ENCODE results near the gene KIAA0825.

Gene KIAA0825

DNA sequence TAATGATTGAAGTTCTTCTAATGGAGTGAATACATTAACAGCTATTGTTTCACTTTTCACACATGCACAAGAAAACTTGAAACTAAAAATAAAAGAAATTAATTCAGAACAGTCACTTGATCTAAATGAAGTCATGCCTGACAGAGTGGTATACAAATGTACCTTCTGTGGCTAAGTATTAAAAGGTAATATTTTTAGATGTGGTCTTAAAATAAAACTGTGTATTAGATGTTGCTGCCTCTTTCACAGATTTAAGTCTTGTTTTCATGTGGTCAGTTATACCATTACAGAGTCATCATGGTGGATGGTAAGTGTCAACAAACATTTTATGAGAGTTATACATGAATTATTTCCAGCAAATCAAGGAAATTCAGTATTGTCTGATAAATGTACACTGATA is 47.0 kb downstream of the KIAA0825 start:
- no peak for DNase-seq

DNA sequence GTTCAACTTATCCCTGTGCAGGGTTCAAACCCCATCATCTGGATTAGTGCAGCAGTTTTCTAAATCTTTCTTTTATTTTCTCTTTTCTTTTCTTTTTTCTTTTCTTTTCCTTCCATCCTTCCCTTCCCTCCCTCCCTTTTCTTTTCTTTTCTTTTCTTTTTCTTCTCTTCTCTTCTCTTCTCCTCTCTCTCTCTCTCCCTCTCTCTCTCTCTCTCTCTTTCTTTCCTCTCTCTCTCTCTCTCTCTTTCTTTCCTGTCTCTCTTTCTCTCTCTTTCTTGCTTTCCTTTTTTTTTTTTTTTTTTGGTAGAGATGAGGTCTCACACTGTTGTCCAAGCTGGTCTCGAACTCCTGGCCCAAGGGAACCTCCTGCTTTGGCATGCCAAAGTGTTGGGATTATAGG is 53.6 kb downstream of the KIAA0825 start:
- no peak for DNase-seq

DNA sequence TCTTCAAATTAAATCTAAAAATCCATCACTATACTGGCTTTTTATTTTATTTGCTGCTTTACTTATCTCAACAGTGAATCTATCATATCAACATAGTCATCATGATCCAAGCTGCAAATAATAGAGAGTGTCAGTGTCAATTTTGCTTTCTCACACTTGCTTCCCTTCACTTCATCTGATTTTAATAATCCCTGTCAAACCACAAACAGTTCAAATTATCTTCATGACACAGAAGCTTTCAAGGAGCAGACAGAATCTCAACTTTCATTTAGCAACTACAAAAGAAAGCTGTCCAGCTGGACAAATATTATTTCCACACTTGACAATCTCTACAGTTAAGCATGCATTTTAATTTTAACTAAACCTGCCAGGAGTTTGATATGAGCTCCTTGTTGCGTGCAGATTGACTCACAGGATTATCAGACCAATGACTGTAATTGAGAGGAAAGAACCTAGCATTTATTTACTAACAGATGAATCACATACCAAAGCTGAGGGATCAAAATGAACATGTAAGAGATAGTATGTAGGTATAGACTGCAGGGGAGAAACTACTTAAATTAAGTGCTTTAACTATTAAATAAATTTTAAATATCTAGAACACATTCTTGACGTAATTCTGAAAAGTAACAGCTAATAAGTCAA is 56.0 kb downstream of the KIAA0825 start:
- no peak for DNase-seq

DNA sequence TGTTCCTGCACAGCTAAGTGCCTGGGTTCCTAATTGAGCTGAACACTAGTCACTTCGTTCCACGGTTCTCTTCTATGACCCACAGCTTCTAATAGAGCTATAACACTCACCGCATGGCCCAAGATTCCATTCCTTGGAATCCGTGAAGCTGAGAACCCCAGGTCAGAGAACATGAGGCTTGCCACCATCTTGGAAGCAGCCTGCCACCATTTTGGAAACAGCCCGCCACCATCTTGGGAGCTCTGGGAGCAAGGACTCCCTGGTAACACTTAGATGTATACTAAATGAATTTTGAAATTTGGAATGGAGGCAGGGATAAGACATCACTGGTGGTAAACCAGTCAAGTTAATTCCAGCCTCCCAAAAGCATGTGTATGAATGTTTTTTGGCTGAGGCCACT is 60.4 kb downstream of the KIAA0825 start:
- no peak for DNase-seq

DNA sequence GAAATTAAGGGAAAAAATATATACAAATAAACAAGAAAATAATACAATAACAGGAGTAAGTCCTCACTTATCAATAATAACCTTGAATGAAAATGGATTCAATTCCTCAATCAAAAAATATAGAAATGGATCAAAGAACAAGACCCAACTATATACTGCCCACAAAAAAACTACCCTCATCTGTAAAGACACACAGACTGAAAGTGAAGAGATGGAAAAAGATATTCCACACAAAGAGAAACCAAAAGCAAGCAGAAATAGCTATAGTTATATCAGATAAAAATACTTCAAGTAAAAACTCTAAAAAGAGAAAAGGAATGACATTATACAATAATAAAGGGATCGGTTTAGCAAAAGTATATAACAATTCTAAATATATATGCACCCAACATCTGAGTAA is 66.5 kb downstream of the KIAA0825 start:
- DNase-seq = no peak

DNA sequence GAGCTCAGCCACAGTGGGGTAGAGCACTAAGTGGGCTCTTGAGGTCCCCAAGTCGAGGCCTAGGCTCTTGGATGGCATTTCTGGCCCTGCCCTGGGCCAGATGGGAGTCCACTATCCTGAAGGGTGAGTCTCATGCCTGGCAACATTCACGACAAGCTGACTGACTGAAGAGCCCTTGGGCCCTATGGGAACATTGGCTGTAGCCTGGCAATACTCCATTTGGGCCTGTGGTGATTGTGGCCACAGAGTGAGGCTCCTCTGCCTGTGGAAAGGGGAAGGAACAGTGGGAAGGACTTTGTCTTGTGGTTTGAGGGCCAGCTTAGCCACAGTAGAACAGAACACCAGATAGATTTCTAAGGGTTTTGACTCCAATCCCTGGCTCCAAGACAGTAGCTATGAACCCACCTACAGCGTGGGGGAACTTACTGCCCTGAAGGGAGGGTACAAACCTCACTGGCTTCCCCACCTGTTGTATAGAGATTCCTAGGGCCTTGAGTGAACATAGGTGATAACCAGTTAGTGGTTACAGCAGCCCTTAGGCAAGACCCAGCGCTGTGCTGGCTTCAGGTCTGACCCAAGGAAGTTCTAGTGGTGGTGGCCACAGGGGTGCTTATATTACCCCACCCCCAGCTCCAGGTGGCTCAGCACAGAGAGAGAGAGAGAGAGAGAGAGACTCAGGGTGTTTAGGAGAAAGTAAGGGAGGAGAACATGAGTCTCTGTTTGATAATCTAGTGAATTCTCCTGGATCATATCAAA is 72.4 kb downstream of the KIAA0825 start:
- DNase-seq = no peak

DNA sequence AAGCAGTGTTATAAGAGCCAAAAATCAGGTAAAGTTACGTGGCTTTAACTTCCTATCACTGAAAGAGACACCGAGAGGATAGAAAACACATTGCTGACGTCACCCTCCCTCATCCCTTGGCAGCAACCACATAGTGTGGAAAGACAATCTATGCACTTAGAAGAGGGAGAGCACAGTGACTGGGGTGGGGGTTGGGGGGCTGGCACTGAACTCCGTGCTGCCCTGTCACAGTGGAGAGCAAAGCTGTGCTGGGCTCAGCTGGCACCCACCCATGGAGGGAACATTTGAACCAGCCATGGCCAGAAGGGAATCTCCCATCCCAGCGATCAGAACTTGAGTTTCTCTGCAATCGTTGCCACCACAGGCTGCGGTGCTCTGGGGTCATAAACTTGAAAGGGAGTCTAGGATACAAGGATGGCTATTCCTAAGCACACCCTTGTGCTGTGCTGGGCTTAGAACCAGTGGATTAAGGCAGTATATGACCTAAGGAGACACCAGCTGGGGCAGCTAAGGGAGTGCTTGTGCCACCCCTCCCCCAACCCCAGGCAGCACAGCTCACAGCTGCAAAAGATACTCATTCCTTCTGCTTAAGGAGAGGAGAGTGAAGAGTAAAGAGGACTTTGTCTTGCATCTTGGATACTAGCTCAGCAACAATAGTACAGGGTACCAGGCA is 73.4 kb downstream of the KIAA0825 start:
- no peak for DNase-seq

DNA sequence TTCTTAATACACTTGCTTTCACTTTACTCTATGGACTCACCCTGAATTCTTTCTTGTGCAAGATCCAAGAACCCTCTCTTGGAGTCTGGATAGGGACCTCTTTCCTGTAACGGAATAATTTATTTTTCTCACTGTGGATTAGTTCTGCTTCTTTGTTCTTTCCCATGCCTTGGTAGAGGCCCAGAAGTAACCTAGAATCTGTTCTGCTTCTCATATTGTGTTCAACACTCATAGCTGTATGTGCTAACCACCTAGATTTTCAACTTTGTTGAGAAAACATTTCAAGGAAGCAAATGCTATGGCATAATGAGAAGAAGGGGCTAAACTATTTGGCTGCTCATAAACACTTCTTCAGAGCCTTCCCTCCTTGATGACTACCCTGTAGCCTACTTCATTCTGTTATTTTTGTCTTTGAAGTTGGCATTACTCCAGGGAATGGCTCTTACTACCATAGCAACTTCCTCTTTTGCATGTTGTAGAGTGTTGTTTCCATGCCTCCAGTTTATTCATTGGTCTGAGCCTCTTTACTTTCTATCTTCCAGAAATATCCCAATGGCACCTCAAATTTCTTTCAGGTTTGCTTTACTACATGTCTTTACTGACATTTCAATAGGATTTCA is 74.3 kb downstream of the KIAA0825 start:
- no peak for DNase-seq

DNA sequence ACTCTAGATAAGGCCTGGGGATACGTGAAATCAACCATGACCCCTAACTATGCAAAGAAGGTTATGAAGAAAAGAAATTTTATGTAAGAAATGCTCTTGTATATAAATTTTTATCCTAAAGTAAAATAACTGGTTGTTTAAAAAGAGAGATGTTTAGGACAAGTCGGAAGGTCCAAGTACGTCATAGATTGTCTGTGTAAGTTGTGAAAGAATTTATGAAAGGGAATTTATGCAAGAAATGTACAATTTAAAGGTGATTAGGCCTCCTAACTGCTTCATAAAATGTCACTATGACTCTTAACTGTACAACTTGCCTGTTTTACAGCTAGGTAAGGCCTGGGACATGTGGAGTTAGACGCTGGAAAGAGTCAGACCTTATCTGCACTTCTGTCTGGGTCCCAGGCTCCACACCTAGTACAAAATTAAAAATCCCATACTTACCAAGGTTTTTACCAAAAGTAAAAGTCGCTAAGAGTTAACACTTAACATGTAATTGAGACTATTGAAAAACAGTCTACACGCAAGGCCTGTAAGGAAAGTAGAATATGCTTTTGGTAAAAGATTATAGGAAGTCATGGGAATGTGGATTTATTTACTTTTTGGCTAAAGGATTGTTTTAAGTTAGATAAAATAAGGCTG is 77.4 kb downstream of the KIAA0825 start:
- DNase-seq = no peak

DNA sequence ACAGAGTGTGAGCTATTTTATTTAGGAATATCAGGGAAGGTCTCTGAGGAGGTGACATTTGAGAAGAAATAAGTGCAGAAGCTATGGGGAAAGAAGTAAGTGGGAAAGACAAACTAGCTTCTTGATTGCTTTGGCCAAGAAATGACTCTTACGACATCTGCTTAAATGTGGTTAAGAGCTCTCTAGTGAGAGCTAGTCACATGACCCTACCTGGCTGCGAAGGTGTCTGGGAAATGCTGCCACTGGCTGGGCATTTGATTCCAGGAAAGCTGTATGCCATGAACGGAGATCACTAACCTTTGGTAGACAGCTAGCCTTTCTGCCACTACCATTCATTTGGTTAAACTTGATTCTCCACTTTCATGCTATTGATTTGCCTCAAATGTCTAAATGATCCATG is 80.1 kb downstream of the KIAA0825 start:
- no peak for DNase-seq

DNA sequence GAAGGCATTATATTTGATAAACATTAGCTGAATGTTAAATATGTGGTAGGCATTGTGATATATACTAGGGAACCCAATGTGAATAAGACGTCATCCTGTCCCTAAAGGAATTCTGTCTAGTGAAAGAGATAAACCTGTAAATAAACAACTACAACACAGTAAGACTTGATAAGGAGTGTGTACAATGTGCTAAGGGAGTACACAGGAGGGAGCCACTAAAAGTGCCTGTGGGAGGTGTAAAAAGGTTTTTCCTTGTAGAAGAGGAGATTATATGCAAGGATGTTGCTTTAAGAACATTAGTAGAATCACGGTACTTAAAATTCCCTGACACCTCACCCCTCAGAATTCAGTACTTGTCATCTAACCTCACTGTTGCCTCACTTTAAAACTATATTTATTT is 91.7 kb downstream of the KIAA0825 start:
- DNase-seq = no peak

DNA sequence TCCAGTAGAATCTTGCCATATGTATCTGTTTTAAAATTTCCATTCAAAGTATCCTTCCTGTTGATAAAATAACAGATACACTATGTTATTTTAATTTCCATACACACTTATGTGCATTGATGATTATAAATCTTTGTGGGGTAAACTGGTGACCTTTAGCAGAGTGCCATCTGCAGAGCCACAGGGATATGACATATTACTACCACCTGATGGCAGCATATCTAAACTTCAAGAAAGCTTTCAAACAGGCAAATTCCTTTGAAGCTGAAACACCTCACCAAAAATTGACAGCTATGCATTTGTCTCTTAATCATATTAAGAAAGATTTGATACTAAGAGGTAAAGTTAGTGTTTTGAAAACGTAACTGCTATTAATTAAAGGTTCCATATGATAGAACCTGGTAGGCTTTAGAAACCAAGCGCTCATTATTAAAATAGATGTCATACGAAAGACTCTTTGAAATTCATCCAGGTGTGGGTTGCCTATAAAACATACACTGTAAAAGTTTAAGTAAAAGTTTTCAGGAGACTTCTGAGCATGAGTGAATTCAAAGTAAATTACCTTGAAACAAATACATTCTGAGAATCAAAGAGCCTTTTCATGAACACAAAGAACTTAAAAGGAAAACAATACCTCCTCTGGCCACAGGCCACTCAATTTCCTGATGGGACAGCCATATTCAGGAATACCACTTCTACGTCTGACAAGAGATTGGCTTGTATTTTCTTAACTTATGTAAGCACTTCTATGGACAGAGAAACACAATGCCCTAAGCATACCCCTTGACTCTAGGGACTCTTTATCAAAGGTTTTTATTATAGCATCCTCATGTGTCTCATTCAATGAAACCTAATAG is 93.3 kb downstream of the KIAA0825 start:
- DNase-seq = peak in 2 of 5 donors; percentile 5 to 78

DNA sequence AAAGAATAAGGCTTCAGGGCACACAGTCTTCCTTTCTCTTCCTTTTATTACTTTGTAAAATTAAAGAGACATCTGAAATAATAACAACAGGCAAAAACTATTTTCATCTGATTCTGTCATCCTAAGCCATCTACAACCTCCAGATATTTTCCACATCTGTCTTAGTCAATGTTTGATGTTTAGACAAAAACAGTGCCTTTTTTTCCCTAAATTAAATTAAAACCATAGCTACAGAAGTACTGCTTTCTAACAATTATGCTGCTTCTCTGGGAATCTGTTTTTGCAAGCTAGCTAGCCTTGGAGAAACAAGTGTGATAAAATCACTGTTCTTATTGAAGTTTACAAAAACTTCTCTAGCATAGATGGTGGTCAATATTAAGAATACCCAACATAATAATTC is 95.4 kb downstream of the KIAA0825 start:
- DNase-seq = no peak

DNA sequence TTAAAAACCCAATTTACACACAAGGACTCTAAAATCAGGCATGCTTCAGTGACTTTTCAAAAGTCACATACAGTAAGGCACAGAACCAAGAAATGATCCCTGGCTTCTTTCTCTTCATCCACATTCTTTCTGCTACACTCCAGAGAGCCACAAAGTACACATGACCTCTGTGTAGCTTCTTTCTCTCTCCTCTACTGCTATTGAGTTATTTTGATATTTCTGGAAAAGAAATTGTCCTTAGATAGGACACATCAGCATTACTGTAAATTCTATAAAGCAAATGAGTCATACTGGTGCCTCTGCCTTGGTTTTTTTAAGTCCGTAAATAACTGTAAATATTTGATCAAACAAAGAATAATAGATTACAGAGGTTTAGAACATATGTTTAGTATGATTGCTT is 96.3 kb downstream of the KIAA0825 start:
- DNase-seq = no peak

DNA sequence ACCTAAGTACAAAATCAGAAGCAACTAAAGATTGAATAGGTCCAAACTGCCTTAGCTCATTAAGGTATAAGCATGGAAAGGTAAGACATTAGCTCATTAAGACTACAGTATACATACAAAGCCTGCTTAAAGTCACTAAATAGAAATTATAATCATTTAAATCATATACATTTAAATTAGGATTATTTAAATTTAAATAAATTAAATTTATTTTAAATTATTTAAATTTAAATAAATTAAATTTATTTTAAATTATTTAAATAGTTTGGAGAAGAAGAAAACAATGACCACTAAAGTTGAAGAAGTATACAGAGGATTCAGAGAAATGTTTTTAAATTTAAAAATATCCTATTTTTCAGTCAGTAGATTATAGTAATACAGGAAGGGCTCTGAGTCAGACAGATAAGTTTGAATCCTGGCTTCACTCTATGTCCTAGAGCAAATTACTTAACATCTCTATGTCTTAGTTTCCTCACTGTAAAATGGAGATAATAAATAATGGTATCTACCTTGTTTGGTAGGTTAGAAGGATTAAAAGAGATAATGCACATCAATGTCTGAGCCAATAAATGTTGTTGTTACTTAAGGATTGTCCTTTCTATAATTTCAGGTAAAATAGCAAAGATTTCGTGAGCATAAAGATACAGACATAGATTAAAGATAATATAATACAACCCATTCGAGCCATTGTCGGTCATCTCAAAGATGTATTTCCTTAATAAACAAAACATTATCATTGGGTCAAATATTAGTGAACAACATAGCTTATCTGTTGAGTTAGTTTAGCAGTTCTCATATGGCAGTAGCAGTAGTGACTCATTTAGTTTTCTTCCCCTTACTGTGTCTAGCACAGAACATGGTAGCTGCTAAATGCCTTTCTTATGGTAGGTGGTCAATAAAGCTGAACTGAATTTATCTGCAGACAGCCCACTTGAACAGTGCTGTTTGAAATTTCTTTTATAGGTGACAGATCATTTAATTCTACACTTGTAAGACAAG is 100.6 kb downstream of the KIAA0825 start:
- no peak for DNase-seq

DNA sequence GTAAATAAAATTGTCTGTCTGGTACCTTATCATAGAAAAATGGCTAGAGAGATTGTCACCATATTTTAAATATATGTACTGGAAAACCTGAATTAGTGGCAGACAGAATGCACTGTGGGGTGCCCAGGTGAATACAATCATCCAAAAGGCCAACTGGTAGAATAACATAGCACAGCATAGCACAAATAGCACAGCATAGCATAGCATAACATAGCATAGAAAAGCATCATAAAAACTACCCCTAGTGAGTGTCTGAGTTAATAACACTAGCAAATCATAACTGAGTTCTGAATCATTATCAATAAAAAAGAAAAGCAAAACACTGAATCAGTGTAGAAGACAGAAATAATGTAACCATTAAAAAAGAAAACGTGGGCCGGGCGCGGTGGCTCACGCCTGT is 102.3 kb downstream of the KIAA0825 start:
- no peak for DNase-seq

DNA sequence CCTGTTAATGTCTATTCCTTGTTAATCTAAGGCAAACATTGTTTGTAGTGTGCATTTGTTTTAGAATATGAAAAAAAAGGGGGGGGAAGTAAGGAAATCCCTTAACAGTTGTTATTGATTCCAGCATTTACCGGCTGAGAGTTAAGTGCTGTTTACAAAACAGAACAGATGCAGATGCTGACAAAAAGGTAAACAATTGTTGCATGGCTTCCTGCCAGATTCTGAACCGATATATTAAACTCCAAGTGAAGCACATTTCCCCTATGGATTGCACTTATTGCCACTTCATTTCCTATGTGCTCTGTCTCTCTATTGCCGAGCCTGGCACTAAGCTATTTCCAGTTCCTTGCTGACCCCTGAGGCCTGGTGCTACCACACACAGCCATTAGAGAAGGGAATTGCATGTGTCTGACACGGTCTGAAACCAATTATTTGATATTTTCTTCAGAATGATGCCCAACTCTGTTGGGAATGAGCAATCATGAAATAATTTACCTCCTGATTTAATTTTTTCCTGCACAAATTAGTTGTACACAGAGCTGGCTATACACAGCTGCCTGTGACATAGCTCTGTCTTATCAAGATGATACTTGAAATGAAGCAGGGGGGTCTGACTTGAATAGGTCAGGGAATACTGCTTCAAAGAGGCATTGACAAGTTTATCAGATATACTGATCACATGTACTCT is 109.8 kb downstream of the KIAA0825 start:
- no peak for DNase-seq

DNA sequence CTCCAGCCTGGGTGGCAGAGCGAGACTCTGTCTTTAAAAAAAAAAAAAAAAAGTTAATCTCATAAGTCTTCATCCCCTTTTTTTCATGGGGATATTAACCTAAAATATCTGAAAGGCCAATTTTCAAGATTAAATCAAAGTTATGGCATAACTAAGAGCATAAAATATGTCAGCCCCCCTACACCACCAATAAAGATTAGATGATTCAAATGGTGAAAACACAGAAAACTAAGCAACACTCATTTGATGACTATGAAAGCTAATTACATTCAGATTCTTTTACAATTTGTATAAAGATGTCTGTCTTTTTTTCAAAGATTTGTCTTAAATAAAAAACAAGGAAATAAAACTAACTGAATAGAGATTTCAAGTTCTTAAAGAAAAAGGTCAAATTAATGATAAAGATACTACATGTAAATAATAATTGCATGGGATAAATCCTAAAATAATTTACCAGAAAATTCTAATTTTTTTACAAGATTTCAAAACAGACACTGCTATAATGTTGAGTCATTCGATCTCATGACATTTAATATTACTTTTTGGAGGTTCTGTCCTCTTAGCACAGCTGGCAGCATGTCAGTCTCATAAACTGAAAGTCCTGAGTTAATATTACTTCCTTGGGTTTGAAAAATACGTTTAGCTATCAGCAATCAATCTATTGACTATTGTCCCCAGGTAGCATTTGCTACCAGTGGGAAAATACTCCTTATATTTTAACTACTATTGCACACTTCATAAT is 112.9 kb downstream of the KIAA0825 start:
- no peak for DNase-seq

DNA sequence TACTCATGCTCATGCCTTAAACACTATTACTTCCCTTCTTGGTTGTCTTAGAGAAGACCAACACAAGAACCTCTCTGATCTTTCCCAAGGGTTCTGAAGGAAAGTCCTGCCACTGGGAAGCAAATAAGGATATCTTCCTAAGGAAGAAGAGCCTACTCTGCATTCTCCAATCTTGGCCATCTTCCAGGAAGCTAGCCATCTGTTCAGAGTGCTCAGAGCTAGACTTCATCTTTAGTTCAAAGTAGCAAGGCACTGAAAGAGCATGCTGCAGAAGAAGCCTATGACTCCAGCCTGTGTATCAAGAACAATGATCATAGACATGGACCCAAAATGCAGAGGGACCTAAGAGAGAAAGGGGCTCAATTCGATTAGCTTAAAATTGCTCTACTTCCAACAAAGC is 114.7 kb downstream of the KIAA0825 start:
- DNase-seq = no peak

DNA sequence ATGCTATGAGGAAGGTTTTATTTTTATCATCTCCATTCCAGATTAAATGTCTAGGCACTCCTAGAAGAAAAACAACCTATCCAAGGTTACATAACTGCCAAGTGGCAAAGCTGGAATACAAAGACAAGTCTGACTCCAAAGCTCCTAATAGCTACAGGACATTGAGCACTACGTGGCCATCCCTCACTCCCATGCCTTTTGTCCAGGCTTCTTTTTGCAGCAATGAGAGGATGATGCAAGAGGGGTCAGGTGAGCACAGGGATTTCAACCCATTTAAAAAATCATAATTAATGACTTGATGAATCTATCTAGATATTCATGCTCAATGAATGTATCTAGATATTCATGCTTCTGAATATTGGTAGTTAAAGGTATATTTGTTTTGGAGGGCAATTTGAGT is 117.0 kb downstream of the KIAA0825 start:
- DNase-seq = no peak
